Measurements from ENCODE around the gene TPM2.
"Not testable (repeated sequence)": the region's sequence is repeated elsewhere in the genome, so short reads cannot be mapped to it uniquely, and the experiment has no call there.

The TPM2 gene

GRCh38 chr9:35639225-35639624, 50.5 kb downstream of the TPM2 start:
- H3K4me1 ChIP-seq (ENCODE audit: control insufficient read depth in 5 of 5, insufficient read depth in 5 of 5, low read length in 5 of 5), result peaks cover 2 to 36% (median 30%) of the 10 kb centered on the region in 5 donors
- not testable (repeated sequence) for H3K36me3 ChIP-seq (ENCODE audit: control insufficient read depth in 5 of 5, insufficient read depth in 5 of 5, low read length in 5 of 5); H3K27me3 ChIP-seq (ENCODE audit: control insufficient read depth in 5 of 5, insufficient read depth in 4 of 5, low read length in 5 of 5); H3K9ac ChIP-seq (ENCODE audit: low read length in 5 of 5); H3K9me3 ChIP-seq (ENCODE audit: control insufficient read depth in 5 of 5, low read length in 5 of 5); H3K4me3 ChIP-seq (ENCODE audit: low read depth in 1 of 5, low read length in 5 of 5); H3K27ac ChIP-seq (ENCODE audit: low read depth, low read length)

GRCh38 chr9:35638751-35639150, 51.0 kb downstream of the TPM2 start:
- H3K9me3 ChIP-seq (ENCODE audit: control insufficient read depth in 5 of 5, low read length in 5 of 5); H3K9ac ChIP-seq (ENCODE audit: low read length in 5 of 5); H3K4me3 ChIP-seq (ENCODE audit: low read depth in 1 of 5, low read length in 5 of 5); H3K27me3 ChIP-seq (ENCODE audit: control insufficient read depth in 5 of 5, insufficient read depth in 4 of 5, low read length in 5 of 5); H3K27ac ChIP-seq (ENCODE audit: low read depth, low read length); H3K36me3 ChIP-seq (ENCODE audit: control insufficient read depth in 5 of 5, insufficient read depth in 5 of 5, low read length in 5 of 5): not testable (repeated sequence)
- H3K4me1 ChIP-seq (ENCODE audit: control insufficient read depth in 5 of 5, insufficient read depth in 5 of 5, low read length in 5 of 5), result peaks cover 2 to 33% (median 27%) of the 10 kb centered on the region in 5 donors

- not testable (repeated sequence) for H3K27me3 ChIP-seq (ENCODE audit: control insufficient read depth in 5 of 5, insufficient read depth in 4 of 5, low read length in 5 of 5); H3K4me3 ChIP-seq (ENCODE audit: low read depth in 1 of 5, low read length in 5 of 5); H3K9me3 ChIP-seq (ENCODE audit: control insufficient read depth in 5 of 5, low read length in 5 of 5); H3K27ac ChIP-seq (ENCODE audit: low read depth, low read length); H3K9ac ChIP-seq (ENCODE audit: low read length in 5 of 5); H3K36me3 ChIP-seq (ENCODE audit: control insufficient read depth in 5 of 5, insufficient read depth in 5 of 5, low read length in 5 of 5)
- H3K4me1 ChIP-seq (ENCODE audit: control insufficient read depth in 5 of 5, insufficient read depth in 5 of 5, low read length in 5 of 5), result peaks cover 2 to 26% (median 21%) of the 10 kb centered on the region in 5 donors
These were observed 52.2 kb downstream of the TPM2 start for GRCh38 chr9:35637427-35637955.

- H3K9me3 ChIP-seq (ENCODE audit: control insufficient read depth in 5 of 5, low read length in 5 of 5); H3K27me3 ChIP-seq (ENCODE audit: control insufficient read depth in 5 of 5, insufficient read depth in 4 of 5, low read length in 5 of 5); H3K27ac ChIP-seq (ENCODE audit: low read depth, low read length); H3K4me3 ChIP-seq (ENCODE audit: low read depth in 1 of 5, low read length in 5 of 5); H3K9ac ChIP-seq (ENCODE audit: low read length in 5 of 5); H3K36me3 ChIP-seq (ENCODE audit: control insufficient read depth in 5 of 5, insufficient read depth in 5 of 5, low read length in 5 of 5): not testable (repeated sequence)
- H3K4me1 ChIP-seq (ENCODE audit: control insufficient read depth in 5 of 5, insufficient read depth in 5 of 5, low read length in 5 of 5), result peaks cover 2 to 26% (median 19%) of the 10 kb centered on the region in 5 donors
These were observed 52.9 kb downstream of the TPM2 start for GRCh38 chr9:35636877-35637246.

GRCh38 chr9:35636135-35636876, 53.4 kb downstream of the TPM2 start:
- no peaks in the 10 kb centered on the region for H3K27me3 ChIP-seq (ENCODE audit: control insufficient read depth in 5 of 5, insufficient read depth in 4 of 5, low read length in 5 of 5)
- no peaks in the 10 kb centered on the region for H3K9me3 ChIP-seq (ENCODE audit: control insufficient read depth in 5 of 5, low read length in 5 of 5)
- H3K9ac ChIP-seq (ENCODE audit: low read length in 5 of 5), result no peak overlapping the region
- H3K4me3 ChIP-seq (ENCODE audit: low read depth in 1 of 5, low read length in 5 of 5), result no peak overlapping the region
- no peaks in the 10 kb centered on the region for H3K36me3 ChIP-seq (ENCODE audit: control insufficient read depth in 5 of 5, insufficient read depth in 5 of 5, low read length in 5 of 5)
- H3K27ac ChIP-seq (ENCODE audit: low read depth, low read length), result peak overlapping the region; percentile 54
- H3K4me1 ChIP-seq (ENCODE audit: control insufficient read depth in 5 of 5, insufficient read depth in 5 of 5, low read length in 5 of 5), result peaks cover 2 to 26% (median 19%) of the 10 kb centered on the region in 5 donors

GRCh38 chr9:35635730-35636129, 54.0 kb downstream of the TPM2 start:
- Histone ChIP-seq H3K27ac (ENCODE audit: low read depth, low read length) (peak overlapping the region; percentile 54), H3K9ac (ENCODE audit: low read length in 5 of 5) (peak overlapping the region in 2 of 5 donors; percentile 51 to 59), H3K4me3 (ENCODE audit: low read depth in 1 of 5, low read length in 5 of 5) (no peak overlapping the region)

More at GRCh38 chr9:35635730-35636129, 54.0 kb downstream of the TPM2 start:
- Histone ChIP-seq H3K4me1 (ENCODE audit: control insufficient read depth in 5 of 5, insufficient read depth in 5 of 5, low read length in 5 of 5) (peaks cover 2 to 26% (median 19%) of the 10 kb centered on the region in 5 donors), H3K36me3 (ENCODE audit: control insufficient read depth in 5 of 5, insufficient read depth in 5 of 5, low read length in 5 of 5) (no peaks in the 10 kb centered on the region), H3K27me3 (ENCODE audit: control insufficient read depth in 5 of 5, insufficient read depth in 4 of 5, low read length in 5 of 5) (no peaks in the 10 kb centered on the region), H3K9me3 (ENCODE audit: control insufficient read depth in 5 of 5, low read length in 5 of 5) (no peaks in the 10 kb centered on the region)
